Neural crest cell (in vitro differentiated cells): ENCODE measurements around the gene PPM1B. TPM values are rescaled to one million over a fixed set of nuclear protein-coding genes. Genes with fewer than 3 reads are reported as not detected.

ENCODE experiments used
- DNase-seq: peaks from one replicate; pipeline ENCODE4 v3.0.0; 2021; ENCODE audit warnings: low read depth, mixed read lengths, low spot score
- H3K27ac Mint-ChIP-seq: one replicate; pipeline ENCODE4 v1.8.0; 2021; ENCODE audit warnings: mild to moderate bottlenecking, mixed read lengths; ENCODE audit not compliant: unreplicated experiment
- H3K27me3 Mint-ChIP-seq: 2 replicates; pipeline ENCODE4 v1.8.0; 2021; ENCODE audit warnings: low read depth, mild to moderate bottlenecking, mixed read lengths
- H3K36me3 Mint-ChIP-seq: 2 replicates; pipeline ENCODE4 v1.8.0; 2021; ENCODE audit warnings: low read depth, mild to moderate bottlenecking, mixed read lengths
- H3K4me1 Mint-ChIP-seq: 2 replicates; pipeline ENCODE4 v1.8.0; 2021; ENCODE audit warnings: mixed read lengths
- H3K4me3 Mint-ChIP-seq: one replicate; pipeline ENCODE4 v1.8.0; 2021; ENCODE audit warnings: mild to moderate bottlenecking, mixed read lengths
- H3K9me3 Mint-ChIP-seq: 2 replicates; pipeline ENCODE4 v1.8.0; 2021; ENCODE audit warnings: mixed read lengths
- total RNA-seq: library from RNA; stranded (reverse); gene quantifications from 2 replicates; pipeline ENCODE4 v1.2.1, GENCODE V29; 2021
- TF ChIP-seq, protein P1 (sequence below): fragments of 200-600 bp; sonication (generic); conservative IDR thresholded peaks from 2 replicates; pipeline ENCODE4 v1.5.0; 2021; ENCODE audit warnings: antibody characterized with exemption, mild to moderate bottlenecking

The PPM1B gene
- total RNA-seq, 1 donor from 2014 or later = 37.4 TPM

DNA sequence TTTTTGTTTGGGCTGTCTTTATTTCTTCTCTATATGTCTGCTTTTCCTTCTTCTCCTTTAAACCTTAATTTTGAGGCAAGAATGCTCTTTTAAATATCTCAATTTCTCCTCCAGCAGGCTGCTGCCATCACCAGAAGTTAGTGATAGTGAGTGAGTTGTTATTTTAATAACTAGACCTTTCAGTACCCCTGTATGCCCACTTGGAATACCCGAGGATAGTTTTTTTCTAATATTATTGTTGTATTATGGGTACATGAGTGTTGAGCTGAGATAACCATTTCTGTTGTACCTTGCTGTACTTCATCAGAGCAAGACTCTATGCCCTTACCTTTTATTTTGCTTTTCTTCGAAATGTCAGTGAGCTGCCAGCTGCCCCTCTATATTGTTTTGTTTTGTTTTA lies 50.1 kb downstream of the PPM1B start:
- DNase-seq = no peak
- Mint-ChIP-seq H3K36me3 (peaks cover 4% of the 10 kb centered on the region), H3K4me1 (no peaks in the 10 kb centered on the region), H3K27ac (no peak overlapping the region), H3K27me3 (no peaks in the 10 kb centered on the region), H3K9me3 (no peaks in the 10 kb centered on the region), H3K4me3 (no peak overlapping the region)
- TF ChIP-seq, protein P1, sequence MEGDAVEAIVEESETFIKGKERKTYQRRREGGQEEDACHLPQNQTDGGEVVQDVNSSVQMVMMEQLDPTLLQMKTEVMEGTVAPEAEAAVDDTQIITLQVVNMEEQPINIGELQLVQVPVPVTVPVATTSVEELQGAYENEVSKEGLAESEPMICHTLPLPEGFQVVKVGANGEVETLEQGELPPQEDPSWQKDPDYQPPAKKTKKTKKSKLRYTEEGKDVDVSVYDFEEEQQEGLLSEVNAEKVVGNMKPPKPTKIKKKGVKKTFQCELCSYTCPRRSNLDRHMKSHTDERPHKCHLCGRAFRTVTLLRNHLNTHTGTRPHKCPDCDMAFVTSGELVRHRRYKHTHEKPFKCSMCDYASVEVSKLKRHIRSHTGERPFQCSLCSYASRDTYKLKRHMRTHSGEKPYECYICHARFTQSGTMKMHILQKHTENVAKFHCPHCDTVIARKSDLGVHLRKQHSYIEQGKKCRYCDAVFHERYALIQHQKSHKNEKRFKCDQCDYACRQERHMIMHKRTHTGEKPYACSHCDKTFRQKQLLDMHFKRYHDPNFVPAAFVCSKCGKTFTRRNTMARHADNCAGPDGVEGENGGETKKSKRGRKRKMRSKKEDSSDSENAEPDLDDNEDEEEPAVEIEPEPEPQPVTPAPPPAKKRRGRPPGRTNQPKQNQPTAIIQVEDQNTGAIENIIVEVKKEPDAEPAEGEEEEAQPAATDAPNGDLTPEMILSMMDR = no peak

DNA sequence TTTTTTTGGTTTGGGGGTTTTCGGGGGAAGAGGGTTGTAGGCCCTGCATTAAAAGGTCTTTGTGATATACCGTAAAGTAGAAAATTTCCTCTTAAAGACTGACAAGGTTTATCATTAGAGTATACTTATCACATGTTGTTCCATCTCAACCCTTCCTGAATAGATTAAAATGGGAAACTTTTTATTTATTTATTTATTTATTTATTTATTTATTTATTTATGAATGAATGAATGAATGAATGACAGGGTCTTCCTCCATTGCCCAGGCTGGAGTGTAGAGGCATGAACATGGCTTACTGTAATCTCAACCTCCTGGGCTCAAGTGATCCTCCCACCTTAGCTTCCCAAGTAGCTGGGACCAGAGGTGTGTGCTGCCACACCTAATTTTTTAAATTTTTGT lies 58.1 kb downstream of the PPM1B start:
- Mint-ChIP-seq H3K9me3 (no peaks in the 10 kb centered on the region), H3K36me3 (peaks cover 4% of the 10 kb centered on the region), H3K27me3 (no peaks in the 10 kb centered on the region), H3K4me3 (no peak overlapping the region), H3K27ac (no peak overlapping the region), H3K4me1 (no peaks in the 10 kb centered on the region)
- TF ChIP-seq, protein P1 = no peak
- no peak for DNase-seq

DNA sequence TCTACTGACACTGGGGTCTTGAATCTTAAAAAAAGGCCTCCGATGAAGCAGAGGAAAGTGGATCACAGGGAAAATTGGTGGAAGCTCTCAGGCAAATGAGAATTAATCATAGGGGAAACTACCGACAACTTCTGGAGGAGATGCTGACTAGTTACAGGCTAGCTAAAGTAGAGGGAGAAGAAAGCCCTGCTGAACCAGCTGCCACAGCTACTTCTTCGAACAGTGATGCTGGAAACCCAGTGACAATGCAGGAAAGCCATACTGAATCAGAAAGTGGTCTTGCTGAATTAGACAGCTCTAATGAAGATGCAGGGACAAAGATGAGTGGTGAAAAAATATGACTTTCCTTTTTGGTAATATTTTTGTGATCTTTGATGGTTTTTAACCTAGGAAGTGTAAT lies 61.7 kb downstream of the PPM1B start:
- peaks cover 6% of the 10 kb centered on the region for H3K4me1 Mint-ChIP-seq
- H3K27me3 Mint-ChIP-seq = no peaks in the 10 kb centered on the region
- H3K36me3 Mint-ChIP-seq = peaks cover 4% of the 10 kb centered on the region
- TF ChIP-seq, protein P1 = no peak
- DNase-seq = no peak
- no peaks in the 10 kb centered on the region for H3K9me3 Mint-ChIP-seq
- peak overlapping the region; percentile 3 for H3K4me3 Mint-ChIP-seq
- H3K27ac Mint-ChIP-seq = no peak overlapping the region

DNA sequence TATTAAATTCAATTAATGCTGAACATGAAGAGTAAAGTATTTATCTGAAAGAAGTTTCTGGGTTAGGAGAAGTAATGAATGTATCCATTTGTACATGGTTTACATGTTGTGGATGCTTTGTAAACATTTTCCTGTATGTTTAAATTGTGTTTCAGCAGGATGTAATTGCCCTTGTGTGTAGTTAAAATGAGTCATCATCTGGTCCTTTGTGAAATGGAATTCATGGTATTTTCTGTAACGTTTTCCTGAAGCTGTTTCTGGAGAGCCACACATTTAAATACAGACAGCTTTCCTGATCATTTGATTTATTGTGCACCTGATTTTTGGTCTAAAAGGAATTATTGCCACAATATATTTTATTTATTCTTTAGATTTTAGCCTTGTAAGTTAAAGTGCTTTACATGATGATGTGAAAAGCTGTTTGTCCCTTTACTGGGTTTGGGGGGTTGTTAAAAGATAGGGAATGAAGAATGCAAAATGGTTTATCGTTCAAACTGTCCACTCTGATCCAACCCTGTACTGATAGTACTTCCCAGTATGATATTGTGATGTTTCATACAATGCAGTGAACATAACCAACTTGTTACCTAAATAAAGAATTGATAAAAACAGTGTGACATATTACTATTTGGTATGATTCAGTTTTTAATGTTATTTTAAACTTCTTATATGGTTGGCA lies 64.9 kb downstream of the PPM1B start:
- Mint-ChIP-seq H3K9me3 (no peaks in the 10 kb centered on the region), H3K4me1 (peaks cover 10% of the 10 kb centered on the region), H3K4me3 (no peak overlapping the region), H3K27ac (no peak overlapping the region), H3K27me3 (no peaks in the 10 kb centered on the region), H3K36me3 (peaks cover 2% of the 10 kb centered on the region)
- TF ChIP-seq, protein P1 = no peak
- no peak for DNase-seq

DNA sequence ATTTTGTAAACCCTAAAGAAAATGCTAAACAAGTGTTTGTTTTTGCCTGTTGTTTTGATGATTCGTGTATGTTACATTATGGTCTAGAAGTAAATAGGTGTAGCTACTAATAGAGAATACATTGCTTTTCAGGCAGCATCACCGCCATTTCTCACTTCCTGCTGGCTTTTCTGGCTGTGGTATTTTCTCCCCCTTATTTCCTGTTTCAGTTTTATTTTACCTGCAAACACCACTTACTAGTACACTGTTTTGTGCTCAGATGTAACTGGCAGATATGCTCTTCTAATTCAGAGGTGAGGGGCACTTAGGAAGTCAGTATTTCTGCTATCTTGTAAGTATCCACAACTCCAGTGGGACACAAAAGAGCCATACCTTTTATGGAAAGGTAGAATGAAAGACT lies 68.5 kb downstream of the PPM1B start:
- Mint-ChIP-seq H3K27ac (no peak overlapping the region), H3K27me3 (no peaks in the 10 kb centered on the region), H3K36me3 (no peaks in the 10 kb centered on the region), H3K4me3 (no peak overlapping the region), H3K9me3 (no peaks in the 10 kb centered on the region), H3K4me1 (peaks cover 10% of the 10 kb centered on the region)
- TF ChIP-seq, protein P1 = no peak
- no peak for DNase-seq
